Brain pericyte (primary cell): ENCODE results near the gene TRIM23.

Experiments used
- DNase-seq: peaks from one replicate; pipeline ENCODE4 v3.0.0-alpha.2; 2012; ENCODE audit warnings: low read depth, low spot score

The TRIM23 gene

GRCh38 chr5:65566505-65566904 is 57.6 kb downstream of the TRIM23 start:
- no peak for DNase-seq

GRCh38 chr5:65563777-65564176 is 60.4 kb downstream of the TRIM23 start:
- DNase-seq: no peak

GRCh38 chr5:65562731-65563701 is 61.1 kb downstream of the TRIM23 start, which contains the start of the genes CENPK and PPWD1:
TSS of gene CENPK (minus strand) at chr5:65563168. CDS start at chr5:65554907, 8,261 bp downstream.
TSS of gene PPWD1 (plus strand) at chr5:65563296. CDS start at chr5:65563311, 15 bp downstream.
- peak; percentile 81 for DNase-seq

- no peak for DNase-seq
These were observed 67.4 kb downstream of the TRIM23 start for GRCh38 chr5:65556718-65557117.

GRCh38 chr5:65556181-65556580 is 68.0 kb downstream of the TRIM23 start:
- DNase-seq: no peak

- DNase-seq: no peak
These were observed 68.8 kb downstream of the TRIM23 start for GRCh38 chr5:65555287-65555686.

- DNase-seq: no peak
These were observed 70.2 kb downstream of the TRIM23 start for GRCh38 chr5:65553941-65554340.

- no peak for DNase-seq
These were observed 75.9 kb downstream of the TRIM23 start for GRCh38 chr5:65548281-65548680.

GRCh38 chr5:65546141-65546540 is 78.0 kb downstream of the TRIM23 start:
- no peak for DNase-seq

GRCh38 chr5:65544473-65544872 is 79.7 kb downstream of the TRIM23 start:
- DNase-seq: no peak

- DNase-seq: no peak
These were observed 84.3 kb downstream of the TRIM23 start for GRCh38 chr5:65539827-65540226.
